Left renal cortex interstitium (tissue), 4 donors: ENCODE measurements around the gene TES. TPM values are rescaled to one million over a fixed set of nuclear protein-coding genes. Genes with fewer than 3 reads are reported as not detected.

Source experiments
- polyA plus RNA-seq, 4 donors: library from polyadenylated mRNA; unstranded; fragments of 120-200 nt; gene quantifications; one replicate each; pipeline ENCODE4 v1.2.1, GENCODE V29; 2013; ENCODE audit not compliant: insufficient read length in 4 of 4

The TES gene
- polyA plus RNA-seq, 4 donors: 65.5 to 85.5 (median 79.3) TPM

Other genes starting within 250 kb of the TES start
- gene TFEC, start 179.8 kb upstream of the TES start, polyA plus RNA-seq: 10 to 100 TPM; 23.1 to 31.2 (median 28.1) TPM